A549 (cell line): ENCODE measurements around the gene APCDD1.

ENCODE experiments used
- CEBPB ChIP-seq, 2 experiments: fragments of >200 bp in 1 of 2; sonication (Bioruptor Twin) in 1 of 2; formaldehyde crosslinking in 1 of 2; IDR thresholded peaks; 2 replicates each; pipeline ENCODE4 v1.6.1; 2012 to 2016
- CTCF ChIP-seq: fragments of >200 bp; sonication (Bioruptor Twin); formaldehyde crosslinking; IDR thresholded peaks from 3 replicates; pipeline ENCODE4 v1.5.1; 2016
- HOXA7 ChIP-seq: fragments of 250-450 bp; sonication (Bioruptor Pico); IDR thresholded peaks from 2 replicates; pipeline ENCODE4 v1.5.0; 2020; ENCODE audit warnings: mild to moderate bottlenecking, moderate library complexity
- MAX ChIP-seq: IDR thresholded peaks from 2 replicates; pipeline ENCODE4 v1.6.1; 2012
- POLR2A ChIP-seq: IDR thresholded peaks from 2 replicates; pipeline ENCODE4 v1.6.1; 2012; ENCODE audit warnings: mild to moderate bottlenecking, low read length
- RAD21 ChIP-seq, 2 experiments: fragments of >200 bp in 1 of 2; sonication (Bioruptor Twin) in 1 of 2; formaldehyde crosslinking in 1 of 2; IDR thresholded peaks in 1 of 2; conservative IDR thresholded peaks in 1 of 2; 2 replicates in 1 of 2; 3 replicates in 1 of 2; pipeline ENCODE4 v1.6.1; 2012 to 2018; ENCODE audit warnings: inconsistent platforms in 1 of 2
- RFX5 ChIP-seq: fragments of 450-650 bp; IDR thresholded peaks from 2 replicates; pipeline ENCODE4 v1.7.1; 2014; ENCODE audit warnings: antibody characterized with exemption, mild to moderate bottlenecking, moderate library complexity

GRCh38 chr18:10409041-10409440, 45.4 kb upstream of the APCDD1 start:
- no peak for TF ChIP-seq POLR2A
- TF ChIP-seq RFX5 = no peak
- TF ChIP-seq CEBPB (IDR thresholded peaks at IDR 0.05) = no peak
- TF ChIP-seq CTCF = no peak
- no peak for TF ChIP-seq HOXA7 (CRISPR knock-in tag)
- TF ChIP-seq RAD21 (conservative IDR thresholded peaks at IDR 0.05 in 1 of 2, IDR thresholded peaks at IDR 0.05 in 1 of 2) = no peak
- TF ChIP-seq MAX = no peak
